GM12878 (cell line): Measurements from ENCODE around the gene GH1. TPM values are rescaled to one million over a fixed set of nuclear protein-coding genes. Genes with fewer than 3 reads are reported as not detected.
A peak's percentile ranks its signal among the peaks of the same experiment; 100 is the strongest.
"Not testable (repeated sequence)": the region's sequence is repeated elsewhere in the genome, so short reads cannot be mapped to it uniquely, and the experiment has no call there.

Source experiments
- ATAC-seq: fragments of 200-7000 bp; cut with Tn5 transposase; 3 replicates; pipeline ENCODE4 v1.9.1; 2020; ENCODE audit warnings: mild to moderate bottlenecking, moderate library complexity
- BruUV-seq: library from RNA; stranded (reverse); fragments of 400-500 nt; replicated peaks from 2 replicates; lab custom pipeline; 2021; lab: Mats Ljungman, UMichigan
- CTCF ChIA-PET: fragments of 300-600 bp; sonication (Branson Sonifier 250); formaldehyde crosslinking; extraction: SDS; loops from one replicate; lab custom pipeline; 2021; ENCODE audit warnings: inconsistent platforms; lab: Yijun Ruan, JAX
- POLR2A ChIA-PET: fragments of 350-600 bp; formaldehyde crosslinking; extraction: SDS; loops from one replicate; lab custom pipeline; 2021; ENCODE audit warnings: inconsistent platforms; lab: Charles Lee
- RAD21 ChIA-PET: fragments of 300-600 bp; sonication (Branson Sonifier 250); formaldehyde crosslinking; loops from one replicate; lab custom pipeline; 2023; ENCODE audit warnings: antibody characterized with exemption; ENCODE audit not compliant: unreplicated experiment; lab: Charles Lee
- SMC1A ChIA-PET: fragments of 300-600 bp; sonication (Branson Sonifier 250); formaldehyde crosslinking; loops from one replicate; lab custom pipeline; 2023; ENCODE audit not compliant: unreplicated experiment, uncharacterized antibody; lab: Charles Lee
- DNase-seq: peaks from one replicate; pipeline ENCODE4 v3.0.0-alpha.2; 2011; ENCODE audit warnings: low read depth, low spot score
- FAIRE-seq: peaks from 3 replicates; lab custom pipeline; 2011; peaks lifted over from hg19 to GRCh38; lab: Jason Lieb, UNC
- H2AFZ ChIP-seq: 2 replicates; pipeline ENCODE4 v1.6.0; 2011; ENCODE audit warnings: low read depth, low read length, control low read depth; ENCODE audit not compliant: control insufficient read depth
- H3K27ac ChIP-seq: 2 replicates; pipeline ENCODE4 v1.5.1; 2011; ENCODE audit warnings: control low read depth; ENCODE audit not compliant: control insufficient read depth, insufficient read depth
- H3K27me3 ChIP-seq, 2 experiments: replicated peaks in 1 of 2; 2 replicates each; pipeline versions ENCODE4 v1.6.0 to v1.6.1; 2011; ENCODE audit warnings: low read length in 1 of 2; ENCODE audit not compliant: control insufficient read depth in 2 of 2, insufficient read depth in 2 of 2
- H3K36me3 ChIP-seq, 2 experiments: 2 replicates each; pipeline ENCODE4 v1.5.1; 2011; ENCODE audit warnings: low read length in 1 of 2; ENCODE audit not compliant: control insufficient read depth in 2 of 2, insufficient read depth in 2 of 2
- H3K4me1 ChIP-seq: 2 replicates; pipeline ENCODE4 v1.6.1; 2011; ENCODE audit warnings: mild to moderate bottlenecking, low read length, moderate library complexity, mixed read lengths; ENCODE audit not compliant: control insufficient read depth, insufficient read depth
- H3K4me2 ChIP-seq: 2 replicates; pipeline ENCODE4 v1.6.0; 2011; ENCODE audit warnings: control low read depth; ENCODE audit not compliant: control insufficient read depth, insufficient read depth
- H3K4me3 ChIP-seq: fragments of 200-600 bp; sonication (generic); 2 replicates; pipeline ENCODE4 v1.5.1; 2016
- H3K79me2 ChIP-seq: 2 replicates; pipeline ENCODE4 v1.6.0; 2011; ENCODE audit warnings: low read length; ENCODE audit not compliant: control insufficient read depth, insufficient read depth
- H3K9ac ChIP-seq: 2 replicates; pipeline ENCODE4 v1.8.0; 2011; ENCODE audit warnings: low read length, control low read depth, mixed read lengths; ENCODE audit not compliant: control insufficient read depth, insufficient read depth
- H3K9me3 ChIP-seq: replicated peaks from 3 replicates; pipeline ENCODE4 v1.5.1; 2011; ENCODE audit warnings: mild to moderate bottlenecking, low read length; ENCODE audit not compliant: control insufficient read depth, insufficient read depth
- H4K20me1 ChIP-seq: 2 replicates; pipeline ENCODE4 v1.6.0; 2011; ENCODE audit not compliant: control insufficient read depth, insufficient read depth
- MEF2B ChIP-seq: fragments of 450-650 bp; IDR thresholded peaks from 2 replicates; pipeline ENCODE4 v1.6.1; 2018; ENCODE audit warnings: mild to moderate bottlenecking, moderate library complexity; ENCODE audit not compliant: partially characterized antibody, poor library complexity, severe bottlenecking
- WGBS: methylation state at CpG from one replicate; pipeline ENCODE4 v1.1.6; 2016; ENCODE audit warnings: low lambda C conversion rate; ENCODE audit not compliant: insufficient replicate concordance, insufficient coverage; ENCODE audit errors: missing lambda C conversion rate; 5-methylcytosine and 5-hydroxymethylcytosine counted together
- in situ Hi-C: fragments of 300-500 bp; cut with MboI; formaldehyde crosslinking; loops from 9 replicates; pipeline ENCODE4 v1.14.3; 2018; ENCODE audit warnings: mixed read lengths
- intact Hi-C: fragments of 100-400 bp; cut with micrococcal nuclease; formaldehyde crosslinking; loops from one replicate; pipeline ENCODE4 v1.14.2; 2022; ENCODE audit not compliant: unreplicated experiment
- polyA plus RNA-seq, 11 experiments: library from polyadenylated mRNA; depleted of rRNA in 4 of 11; unstranded in 6 of 11; stranded (reverse) in 5 of 11; fragments of >200 nt; fragmentation: Nextera tagmentation in 4 of 11; fragmentation: Illumina TruSeq in 1 of 11; extraction: Ambion mirVana in 4 of 11; extraction: Trizol in 1 of 11; gene quantifications; 1 replicate in 1 of 11; 2 replicates in 10 of 11; pipeline versions ENCODE4 v1.2.1 to v1.2.3, GENCODE V29; 2011 to 2016; ENCODE audit warnings: inconsistent platforms in 2 of 11, missing spikeins in 2 of 11, low read depth in 1 of 11
- total RNA-seq, 4 experiments: library from RNA; depleted of rRNA in 3 of 4; stranded (reverse); fragments of >200 nt in 3 of 4; fragmentation: Illumina TruSeq in 1 of 4; extraction: Trizol in 1 of 4; gene quantifications; 2 replicates each; pipeline versions ENCODE4 v1.2.1 to v1.2.3, GENCODE V29; 2013 to 2021

The GH1 gene
- total and polyA plus RNA-seq, 10 of the 15 experiments (the other 5 are each of a cell fraction or from before 2014, with no cell fraction given) = 0.13 to 0.42 TPM; not detected in 8

GRCh38 chr17:63874061-63874626, 44.5 kb downstream of the GH1 start:
- BruUV-seq, POLR2A ChIA-PET, H4K20me1 ChIP-seq, H3K79me2 ChIP-seq, intact Hi-C loops, H3K4me1 ChIP-seq, DNase-seq, H2AFZ ChIP-seq, H3K9me3 ChIP-seq, H3K9ac ChIP-seq, FAIRE-seq, RAD21 ChIA-PET, H3K27ac ChIP-seq, in situ Hi-C loops, H3K4me3 ChIP-seq, H3K36me3 ChIP-seq, H3K4me2 ChIP-seq, H3K27me3 ChIP-seq: not testable (repeated sequence)
- WGBS = 23% methylated on average over 6 of the region's 8 CpGs
- ATAC-seq = peak; percentile 94
- SMC1A ChIA-PET = interaction anchor here (0.6 kb wide), 1 partner anchor 74 kb away, joined by 3 read pairs; no protein-coding TSS in a partner anchor
- TF ChIP-seq MEF2B = peak; percentile 61
- CTCF ChIA-PET = interaction anchor here (0.6 to 1.4 kb wide), 5 partner anchors 8 to 259 kb away, joined by 3 to 6 read pairs (median 4); no protein-coding TSS in a partner anchor

- intact Hi-C loops, H3K4me1 ChIP-seq, RAD21 ChIA-PET, SMC1A ChIA-PET, H3K79me2 ChIP-seq, H3K4me2 ChIP-seq, H3K4me3 ChIP-seq, BruUV-seq, H3K27me3 ChIP-seq, H3K9me3 ChIP-seq, H3K27ac ChIP-seq, H4K20me1 ChIP-seq, ATAC-seq, H3K36me3 ChIP-seq, FAIRE-seq, H3K9ac ChIP-seq, DNase-seq, POLR2A ChIA-PET, H2AFZ ChIP-seq, in situ Hi-C loops: not testable (repeated sequence)
- CTCF ChIA-PET = interaction anchor here (1.1 kb wide), 1 partner anchor 14 kb away, joined by 3 read pairs; no protein-coding TSS in a partner anchor
- 39% methylated on average over 5 of the region's 7 CpGs for WGBS
Observed at GRCh38 chr17:63873577-63873976, 45.1 kb downstream of the GH1 start, which contains the start of gene CSH2. CSH2 (minus strand) TSS chr17:63873677; CDS start chr17:63873614, 63 bp downstream.

GRCh38 chr17:63871646-63872365, 46.8 kb downstream of the GH1 start:
- SMC1A ChIA-PET, H3K4me1 ChIP-seq, H3K27ac ChIP-seq, ATAC-seq, H3K27me3 ChIP-seq, FAIRE-seq, H3K9me3 ChIP-seq, H3K4me3 ChIP-seq, CTCF ChIA-PET, DNase-seq, intact Hi-C loops, H3K9ac ChIP-seq, H3K36me3 ChIP-seq, H3K4me2 ChIP-seq, RAD21 ChIA-PET, H4K20me1 ChIP-seq, H2AFZ ChIP-seq, H3K79me2 ChIP-seq, BruUV-seq, in situ Hi-C loops: not testable (repeated sequence)
- 75% methylated on average over 11 of the region's 15 CpGs for WGBS
- POLR2A ChIA-PET = interaction anchor here (0.7 kb wide), 1 partner anchor 28 kb away, joined by 3 read pairs; no protein-coding TSS in a partner anchor
